CD4-positive, alpha-beta T cell treated with Interleukin-10 for 1 hour (primary cell): ENCODE results near the gene ARHGEF17.
A peak's percentile ranks its signal among the peaks of the same experiment; 100 is the strongest.

Experiments
- DNase-seq: peaks from one replicate; pipeline ENCODE4 v3.0.0-alpha.2; 2020

Gene ARHGEF17

DNA sequence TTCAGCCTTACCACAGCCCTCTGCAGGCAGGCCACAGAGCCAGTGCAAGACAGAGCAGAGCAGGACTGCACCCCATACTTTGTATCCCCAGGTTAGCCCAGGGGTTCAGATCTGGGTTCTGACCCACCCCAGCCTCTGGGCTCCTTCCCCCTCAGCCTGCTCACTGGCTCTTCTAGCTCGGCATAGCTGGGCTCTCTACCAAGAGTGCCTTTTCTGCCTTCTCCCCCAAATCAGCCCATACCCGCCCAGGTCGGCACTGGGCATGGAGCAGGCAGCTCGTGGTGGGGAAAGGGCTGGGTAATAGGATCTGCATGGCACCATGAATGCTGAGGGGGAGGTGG is 76.4 kb downstream of the ARHGEF17 start:
- DNase-seq, result no peak

DNA sequence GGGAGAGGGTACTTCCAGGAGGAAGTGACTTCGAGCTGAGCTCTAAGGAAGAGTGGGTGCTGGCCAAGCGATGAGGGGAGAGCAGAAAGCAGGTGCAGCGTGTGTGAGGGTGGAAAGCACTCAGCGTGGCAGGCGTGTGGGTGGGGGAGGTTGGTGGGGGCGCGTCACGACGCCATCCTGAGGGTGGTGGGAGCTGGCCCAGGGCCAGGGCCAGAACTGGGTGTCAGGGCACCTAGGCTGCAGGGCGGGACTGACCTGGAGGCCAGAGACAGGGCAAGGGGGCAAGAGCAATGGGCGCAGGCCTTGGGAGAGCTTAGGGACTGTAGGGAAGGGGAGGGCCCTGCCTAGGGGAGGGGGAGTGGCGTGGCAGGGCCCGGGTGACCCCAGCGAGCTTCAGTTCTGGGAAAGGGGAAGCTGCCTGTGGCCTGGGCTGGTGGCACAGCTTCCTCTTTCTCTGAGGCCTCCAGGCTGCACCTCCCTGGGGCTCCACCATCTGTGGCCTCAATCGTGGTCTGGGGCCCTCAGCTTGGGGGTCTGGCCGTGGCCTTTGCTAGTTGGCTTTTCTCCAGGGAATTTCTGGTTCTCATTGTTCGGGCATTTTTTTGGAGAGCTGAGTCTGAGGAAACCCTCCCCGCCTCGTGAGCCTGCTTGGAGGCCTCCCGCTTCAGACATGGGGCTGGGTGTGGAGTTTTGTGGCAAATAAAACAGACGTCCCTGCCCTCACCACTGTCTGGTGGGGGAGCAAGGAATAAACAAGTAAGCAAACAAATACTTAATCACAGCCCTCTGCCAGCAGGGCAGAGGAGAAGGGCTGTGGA is 77.0 kb downstream of the ARHGEF17 start:
- DNase-seq, result peak; percentile 56

- DNase-seq, result no peak
Observed at GRCh38 chr11:73386016-73386415, 77.9 kb downstream of the ARHGEF17 start.

- DNase-seq, result no peak
Observed at GRCh38 chr11:73386546-73386945, 78.5 kb downstream of the ARHGEF17 start.

- no peak for DNase-seq
Observed at GRCh38 chr11:73387594-73388264, 79.7 kb downstream of the ARHGEF17 start.

GRCh38 chr11:73388265-73389133 is 80.4 kb downstream of the ARHGEF17 start:
- no peak for DNase-seq

DNA sequence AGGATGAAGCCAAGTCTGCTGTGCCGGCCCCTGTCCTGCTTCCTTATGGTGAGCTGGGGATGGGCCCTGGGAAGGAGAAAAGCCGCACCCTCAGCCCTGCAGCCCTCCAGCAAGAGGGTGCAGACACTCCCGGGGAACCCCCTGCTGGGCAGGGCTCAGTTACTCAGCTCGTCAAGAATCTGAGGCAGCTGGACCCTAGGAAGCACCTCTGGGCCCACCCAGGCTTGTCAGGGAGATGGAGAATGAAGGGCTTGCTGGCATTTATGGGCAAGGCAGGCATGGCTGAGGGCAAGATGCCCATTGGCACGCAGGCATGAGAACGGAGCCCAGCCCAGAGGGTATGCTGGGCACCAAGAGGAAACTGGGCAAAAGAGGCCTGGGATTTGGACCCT is 81.1 kb downstream of the ARHGEF17 start:
- no peak for DNase-seq

- no peak for DNase-seq
Observed at GRCh38 chr11:73389916-73390315, 81.8 kb downstream of the ARHGEF17 start.

DNA sequence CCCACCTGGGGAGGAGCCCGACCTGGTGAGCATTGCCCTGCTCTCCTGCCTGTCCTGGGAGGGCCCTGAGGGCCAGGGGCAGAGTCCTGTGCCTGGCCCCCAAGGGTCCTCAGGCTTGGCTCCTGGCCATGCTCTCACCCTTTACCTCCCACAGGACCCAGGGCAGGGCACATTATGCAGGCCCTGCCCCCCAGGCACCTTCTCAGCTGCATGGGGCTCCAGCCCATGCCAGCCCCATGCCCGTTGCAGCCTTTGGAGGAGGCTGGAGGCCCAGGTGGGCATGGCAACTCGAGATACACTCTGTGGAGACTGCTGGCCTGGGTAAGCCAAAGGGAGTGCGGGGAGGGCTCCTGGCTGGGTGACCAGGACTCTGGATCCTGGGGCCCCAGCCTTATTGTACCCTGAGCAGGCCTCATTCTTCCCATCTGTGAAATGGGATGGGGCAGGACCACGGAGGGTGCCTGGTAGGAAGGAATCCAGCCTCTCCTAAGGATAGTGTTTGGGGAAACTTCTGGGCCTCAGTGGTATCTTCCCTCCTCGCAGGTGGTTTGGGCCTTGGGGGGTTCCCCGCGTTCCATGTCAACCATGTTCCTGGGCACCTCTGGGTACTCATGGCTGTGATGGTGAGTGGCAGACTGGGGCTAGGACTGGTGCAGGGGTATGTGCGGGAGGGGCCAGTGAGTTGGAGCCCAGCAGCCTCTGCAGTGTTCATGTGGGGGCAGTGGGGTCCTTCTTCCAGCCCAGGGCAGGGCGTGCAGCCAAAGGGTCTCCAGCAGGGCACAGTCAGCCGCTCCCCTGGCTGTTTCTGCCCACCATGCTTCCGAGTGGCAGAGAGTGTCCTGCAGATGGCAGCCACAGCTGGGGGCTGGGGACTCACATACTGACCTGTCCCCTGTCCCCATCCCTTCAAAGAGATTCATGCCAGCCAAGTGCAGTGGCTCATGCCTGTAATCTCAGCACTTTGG is 82.8 kb downstream of the ARHGEF17 start:
- no peak for DNase-seq

DNA sequence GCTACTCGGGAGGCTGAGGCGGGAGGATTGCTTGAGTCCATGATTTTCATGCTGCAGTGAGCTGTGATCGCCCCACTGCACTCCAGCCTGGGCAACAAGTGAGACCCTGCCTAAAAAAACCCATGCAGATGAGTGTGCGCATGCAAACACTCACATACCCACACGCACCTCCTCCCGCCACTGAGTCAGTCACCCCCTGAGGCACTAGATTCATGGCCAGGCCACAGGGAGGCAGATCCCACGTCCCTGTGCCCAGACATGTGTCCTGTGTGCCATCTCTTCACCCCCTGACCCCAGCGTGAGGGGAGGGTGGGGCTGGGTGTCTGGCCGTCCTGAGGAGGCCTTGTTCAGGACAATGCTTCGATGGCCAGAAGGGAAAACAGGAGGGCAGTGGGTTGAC is 83.6 kb downstream of the ARHGEF17 start:
- no peak for DNase-seq

DNA sequence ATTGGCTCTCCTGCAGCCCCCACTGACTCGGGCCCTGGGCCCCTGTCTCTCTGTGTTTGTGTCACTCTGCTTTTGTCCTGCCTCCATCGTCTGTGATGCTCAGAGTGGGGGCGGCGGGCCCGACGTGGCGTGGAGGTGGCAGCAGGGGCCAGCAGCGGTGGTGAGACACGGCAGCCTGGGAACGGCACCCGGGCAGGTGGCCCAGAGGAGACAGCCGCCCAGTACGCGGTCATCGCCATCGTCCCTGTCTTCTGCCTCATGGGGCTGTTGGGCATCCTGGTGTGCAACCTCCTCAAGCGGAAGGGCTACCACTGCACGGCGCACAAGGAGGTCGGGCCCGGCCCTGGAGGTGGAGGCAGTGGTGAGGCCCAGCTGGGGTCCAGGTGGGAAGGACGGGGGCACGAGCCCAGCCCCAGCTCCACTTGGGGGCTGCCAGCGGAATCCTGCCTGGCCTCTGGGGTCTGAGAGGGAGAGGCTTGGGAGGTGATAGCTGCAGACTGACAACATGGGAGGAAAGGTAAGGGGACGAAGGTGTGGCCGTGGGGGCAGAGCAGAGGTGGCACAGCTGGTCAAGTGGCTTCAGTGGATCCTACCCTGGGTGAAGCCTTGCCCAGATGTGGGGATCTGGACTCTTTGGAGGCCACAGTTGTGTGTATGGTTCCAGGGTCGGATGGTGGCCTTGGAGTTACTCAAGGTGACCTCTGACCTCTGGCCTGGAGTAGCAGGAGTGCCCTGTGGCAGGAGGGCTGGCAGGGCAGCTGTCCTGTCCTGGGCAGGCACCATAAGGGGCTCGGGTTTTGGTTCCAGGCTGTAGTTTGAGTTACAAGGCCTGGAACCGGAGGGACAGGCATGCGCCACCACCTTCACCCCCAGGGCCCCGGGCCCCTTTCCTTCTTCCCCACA is 84.3 kb downstream of the ARHGEF17 start:
- no peak for DNase-seq

- no peak for DNase-seq
Observed at GRCh38 chr11:73393011-73393380, 84.9 kb downstream of the ARHGEF17 start.

GRCh38 chr11:73393479-73394415 is 85.7 kb downstream of the ARHGEF17 start:
- DNase-seq, result peak; percentile 73

GRCh38 chr11:73394416-73395296 is 86.6 kb downstream of the ARHGEF17 start:
- no peak for DNase-seq

DNA sequence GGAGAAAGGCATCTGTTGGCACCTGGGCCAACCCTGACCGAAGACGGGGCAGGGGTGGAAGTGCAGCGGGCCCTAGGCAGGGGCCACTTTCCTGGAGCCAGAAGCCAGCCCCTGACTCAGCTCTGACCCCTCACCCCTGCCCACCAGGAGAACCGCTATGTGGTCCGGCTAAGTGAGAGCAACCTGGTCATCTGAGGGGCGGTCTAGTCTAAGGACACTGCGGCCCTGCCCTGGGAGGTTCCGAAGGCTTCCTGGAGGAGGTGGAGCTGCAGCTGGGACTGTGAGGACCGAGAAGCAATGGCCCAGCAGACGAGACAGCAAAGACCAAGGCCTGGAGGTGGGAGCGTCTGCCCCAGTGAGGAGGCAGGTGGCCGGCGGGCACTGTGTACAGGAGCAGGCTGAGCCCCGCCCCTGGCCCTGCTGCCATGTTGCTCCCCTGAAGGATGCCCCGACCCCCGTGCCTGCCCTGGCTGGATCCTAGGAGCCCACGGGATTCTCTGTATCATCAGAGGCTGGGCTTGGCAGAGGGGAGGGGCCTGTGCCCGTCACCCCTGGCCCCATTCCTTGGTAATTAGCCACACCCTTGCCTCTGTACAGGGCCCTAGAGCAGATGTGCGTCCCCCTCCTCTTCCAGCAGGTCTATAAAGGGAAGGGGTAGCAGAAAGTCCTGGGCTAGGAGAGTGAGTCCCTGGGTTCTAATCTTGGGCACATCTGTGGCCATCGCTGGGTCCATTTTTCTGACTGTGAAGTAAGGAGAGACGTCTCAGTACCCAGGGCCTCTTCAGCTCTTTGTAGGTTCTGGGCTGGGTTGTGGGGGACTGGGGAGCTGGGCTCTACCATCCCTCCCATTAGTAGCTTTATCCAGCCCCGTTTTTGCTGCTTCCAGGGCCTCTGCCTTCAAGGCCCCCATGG is 87.5 kb downstream of the ARHGEF17 start:
- DNase-seq, result no peak

DNA sequence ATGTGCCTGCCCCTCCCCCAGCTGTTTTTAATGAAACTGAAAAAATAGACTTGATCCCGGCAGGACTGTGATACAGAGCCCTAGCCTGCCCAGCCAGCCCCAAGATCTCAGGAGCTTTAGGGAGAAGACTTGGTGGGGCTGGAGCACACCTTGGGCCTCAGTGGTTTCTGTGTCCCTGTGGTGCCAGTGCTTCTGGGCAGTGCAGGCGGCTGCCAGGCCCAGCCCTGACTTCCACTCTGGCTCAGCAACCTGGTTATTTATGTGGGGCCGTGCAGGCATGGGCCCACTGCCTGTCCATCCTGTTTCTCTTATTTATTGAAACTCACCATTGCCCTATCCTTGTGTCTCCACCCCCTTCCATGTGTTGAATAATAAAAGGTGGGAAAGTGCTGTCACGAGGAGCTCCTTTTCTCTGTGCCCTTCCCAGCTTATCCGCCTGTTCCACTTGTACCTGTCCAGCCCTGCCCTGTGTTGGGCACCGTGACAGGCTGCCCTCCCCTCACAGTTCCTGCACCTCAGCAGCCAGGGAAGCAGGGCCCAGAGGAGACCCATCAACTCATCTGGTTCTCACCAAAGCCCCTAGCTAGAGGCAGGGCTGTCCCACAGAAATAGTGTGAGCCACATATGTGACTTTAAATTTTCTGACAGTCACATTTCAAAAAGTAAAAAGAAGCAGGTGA is 88.3 kb downstream of the ARHGEF17 start:
- DNase-seq, result no peak

DNA sequence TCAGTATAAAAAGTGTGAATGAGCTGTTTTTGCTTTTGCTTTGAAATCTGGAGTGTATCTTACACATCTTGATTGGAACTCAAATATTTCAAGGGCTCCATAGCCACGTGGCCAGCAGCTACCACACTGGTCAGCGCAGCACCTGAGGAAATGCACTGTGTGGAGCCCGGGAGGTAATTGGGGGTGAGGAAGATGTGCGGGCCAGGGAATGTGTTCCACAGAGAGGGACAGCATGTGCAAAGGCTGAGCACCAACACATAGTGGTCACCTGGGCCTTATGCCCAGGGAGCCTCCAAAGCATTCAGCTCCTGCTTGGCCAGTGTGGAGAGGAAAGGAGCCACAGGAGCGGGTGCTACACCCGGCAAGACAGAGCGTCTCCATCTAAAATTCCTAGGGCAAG is 88.9 kb downstream of the ARHGEF17 start:
- DNase-seq, result no peak
